22Rv1 (cell line): Measurements from ENCODE around the gene OR5T3.

Source experiments
- H3K27ac ChIP-seq: fragments of 450-650 bp; 2 replicates; pipeline ENCODE4 v1.5.1; 2017
- CTCF ChIP-seq: fragments of 450-650 bp; IDR thresholded peaks from 2 replicates; pipeline ENCODE4 v1.5.1; 2017; ENCODE audit warnings: mild to moderate bottlenecking
- ZFX ChIP-seq: fragments of 450-650 bp; IDR thresholded peaks from 2 replicates; pipeline ENCODE4 v1.6.1; 2017; ENCODE audit warnings: antibody characterized with exemption, borderline replicate concordance

The OR5T3 gene

GRCh38 chr11:56296898-56297297 lies 44.8 kb downstream of the OR5T3 start:
- no peak for TF ChIP-seq CTCF
- TF ChIP-seq ZFX, result no peak
- no peak overlapping the region for H3K27ac ChIP-seq
